Measurements from ENCODE around the gene ETV2.

- TF ChIP-seq POLR2A (IDR thresholded peaks at IDR 0.05; ENCODE audit: low read depth, low read length) (no peak), GATA2 (IDR thresholded peaks at IDR 0.05; ENCODE audit: insufficient read depth, insufficient read length, low read depth, low read length) (no peak), EZH2 (IDR thresholded peaks at IDR 0.05; ENCODE audit: borderline replicate concordance, low read depth, low read length, severe bottlenecking) (no peak), MYC (IDR thresholded peaks at IDR 0.05; ENCODE audit: low read depth, low read length) (no peak), FOS (IDR thresholded peaks at IDR 0.05; ENCODE audit: borderline replicate concordance, insufficient read depth, low read length) (no peak)
- TF ChIP-seq, protein P1, sequence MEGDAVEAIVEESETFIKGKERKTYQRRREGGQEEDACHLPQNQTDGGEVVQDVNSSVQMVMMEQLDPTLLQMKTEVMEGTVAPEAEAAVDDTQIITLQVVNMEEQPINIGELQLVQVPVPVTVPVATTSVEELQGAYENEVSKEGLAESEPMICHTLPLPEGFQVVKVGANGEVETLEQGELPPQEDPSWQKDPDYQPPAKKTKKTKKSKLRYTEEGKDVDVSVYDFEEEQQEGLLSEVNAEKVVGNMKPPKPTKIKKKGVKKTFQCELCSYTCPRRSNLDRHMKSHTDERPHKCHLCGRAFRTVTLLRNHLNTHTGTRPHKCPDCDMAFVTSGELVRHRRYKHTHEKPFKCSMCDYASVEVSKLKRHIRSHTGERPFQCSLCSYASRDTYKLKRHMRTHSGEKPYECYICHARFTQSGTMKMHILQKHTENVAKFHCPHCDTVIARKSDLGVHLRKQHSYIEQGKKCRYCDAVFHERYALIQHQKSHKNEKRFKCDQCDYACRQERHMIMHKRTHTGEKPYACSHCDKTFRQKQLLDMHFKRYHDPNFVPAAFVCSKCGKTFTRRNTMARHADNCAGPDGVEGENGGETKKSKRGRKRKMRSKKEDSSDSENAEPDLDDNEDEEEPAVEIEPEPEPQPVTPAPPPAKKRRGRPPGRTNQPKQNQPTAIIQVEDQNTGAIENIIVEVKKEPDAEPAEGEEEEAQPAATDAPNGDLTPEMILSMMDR (IDR thresholded peaks at IDR 0.05; ENCODE audit: extremely low read depth in 1 of 2, insufficient read depth in 1 of 2, low read depth in 1 of 2, low read length in 2 of 2) = no peak
Measured at GRCh38 chr19:35637165-35637564, 4.4 kb upstream of the ETV2 start.
